Thyroid gland (tissue), 4 donors: ENCODE measurements around the gene CHAF1B.

Source experiments
- POLR2A ChIP-seq, 2 donors: fragments of 450-650 bp; IDR thresholded peaks; one replicate each; pipeline ENCODE4 v1.6.1; 2017; ENCODE audit warnings: antibody characterized with exemption in 2 of 2, mild to moderate bottlenecking in 2 of 2, moderate library complexity in 1 of 2
- TF ChIP-seq, protein P1 (sequence below), 6 experiments: fragments of 200-600 bp in 3 of 6; fragments of 450-650 bp in 3 of 6; sonication (generic) in 3 of 6; IDR thresholded peaks; one replicate each; pipeline ENCODE4 v1.5.1; 2016 to 2019; ENCODE audit warnings: antibody characterized with exemption in 6 of 6, mild to moderate bottlenecking in 2 of 6, inconsistent platforms in 1 of 6, moderate library complexity in 1 of 6

DNA sequence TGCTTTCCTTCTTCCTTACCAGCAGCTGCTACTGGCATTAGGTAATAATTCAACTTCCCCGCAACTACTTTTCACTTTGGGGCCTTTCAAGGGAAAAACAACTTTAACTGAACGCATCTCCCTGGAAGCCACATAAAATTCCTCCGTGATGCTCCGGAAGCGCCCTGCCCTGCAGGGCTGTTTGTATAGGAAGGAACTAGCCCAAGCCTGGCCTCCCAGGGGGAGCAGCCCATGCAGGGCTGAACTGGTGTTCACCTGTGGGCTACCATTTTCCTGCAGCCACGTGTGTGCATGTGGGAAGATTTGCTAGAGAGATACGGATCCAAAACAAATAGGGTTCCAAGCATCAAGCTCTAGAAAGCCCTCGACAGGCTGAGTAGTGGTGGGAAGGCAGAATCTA is 80.3 kb downstream of the CHAF1B start:
- TF ChIP-seq, protein P1, sequence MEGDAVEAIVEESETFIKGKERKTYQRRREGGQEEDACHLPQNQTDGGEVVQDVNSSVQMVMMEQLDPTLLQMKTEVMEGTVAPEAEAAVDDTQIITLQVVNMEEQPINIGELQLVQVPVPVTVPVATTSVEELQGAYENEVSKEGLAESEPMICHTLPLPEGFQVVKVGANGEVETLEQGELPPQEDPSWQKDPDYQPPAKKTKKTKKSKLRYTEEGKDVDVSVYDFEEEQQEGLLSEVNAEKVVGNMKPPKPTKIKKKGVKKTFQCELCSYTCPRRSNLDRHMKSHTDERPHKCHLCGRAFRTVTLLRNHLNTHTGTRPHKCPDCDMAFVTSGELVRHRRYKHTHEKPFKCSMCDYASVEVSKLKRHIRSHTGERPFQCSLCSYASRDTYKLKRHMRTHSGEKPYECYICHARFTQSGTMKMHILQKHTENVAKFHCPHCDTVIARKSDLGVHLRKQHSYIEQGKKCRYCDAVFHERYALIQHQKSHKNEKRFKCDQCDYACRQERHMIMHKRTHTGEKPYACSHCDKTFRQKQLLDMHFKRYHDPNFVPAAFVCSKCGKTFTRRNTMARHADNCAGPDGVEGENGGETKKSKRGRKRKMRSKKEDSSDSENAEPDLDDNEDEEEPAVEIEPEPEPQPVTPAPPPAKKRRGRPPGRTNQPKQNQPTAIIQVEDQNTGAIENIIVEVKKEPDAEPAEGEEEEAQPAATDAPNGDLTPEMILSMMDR (IDR thresholded peaks at IDR 0.05) = no peak
- no peak for TF ChIP-seq POLR2A (IDR thresholded peaks at IDR 0.05)
